ENCODE results near the gene PITRM1.
A peak's percentile ranks its signal among the peaks of the same experiment; 100 is the strongest.
"Not testable (repeated sequence)": the region's sequence is repeated elsewhere in the genome, so short reads cannot be mapped to it uniquely, and the experiment has no call there.

The PITRM1 gene

GRCh38 chr10:3190817-3191216 is 18.2 kb upstream of the PITRM1 start:
- H3K9me3 ChIP-seq (ENCODE audit: control insufficient read depth, low read length): no peaks in the 10 kb centered on the region
- H3K4me3 ChIP-seq (ENCODE audit: insufficient read depth, low read depth, low read length, poor library complexity, severe bottlenecking): no peak overlapping the region
- DNase-seq: no peak
- peaks cover 5% of the 10 kb centered on the region for H3K4me1 ChIP-seq (ENCODE audit: control insufficient read depth, insufficient read depth, low read length, poor library complexity, severe bottlenecking)
- H3K27me3 ChIP-seq (replicated peaks; ENCODE audit: control insufficient read depth, insufficient read depth, low read length, poor library complexity, severe bottlenecking): no peaks in the 10 kb centered on the region
- no peak overlapping the region for H3K27ac ChIP-seq (ENCODE audit: insufficient read depth, low read length, poor library complexity, severe bottlenecking)
- H3K36me3 ChIP-seq (ENCODE audit: control insufficient read depth, insufficient read depth, low read length): no peaks in the 10 kb centered on the region

GRCh38 chr10:3187229-3187628 is 14.6 kb upstream of the PITRM1 start:
- H3K4me3 ChIP-seq (ENCODE audit: insufficient read depth, low read depth, low read length, poor library complexity, severe bottlenecking); H3K9me3 ChIP-seq (ENCODE audit: control insufficient read depth, low read length); H3K27ac ChIP-seq (ENCODE audit: insufficient read depth, low read length, poor library complexity, severe bottlenecking); H3K36me3 ChIP-seq (ENCODE audit: control insufficient read depth, insufficient read depth, low read length); H3K4me1 ChIP-seq (ENCODE audit: control insufficient read depth, insufficient read depth, low read length, poor library complexity, severe bottlenecking); H3K27me3 ChIP-seq (replicated peaks; ENCODE audit: control insufficient read depth, insufficient read depth, low read length, poor library complexity, severe bottlenecking); DNase-seq: not testable (repeated sequence)

DNA sequence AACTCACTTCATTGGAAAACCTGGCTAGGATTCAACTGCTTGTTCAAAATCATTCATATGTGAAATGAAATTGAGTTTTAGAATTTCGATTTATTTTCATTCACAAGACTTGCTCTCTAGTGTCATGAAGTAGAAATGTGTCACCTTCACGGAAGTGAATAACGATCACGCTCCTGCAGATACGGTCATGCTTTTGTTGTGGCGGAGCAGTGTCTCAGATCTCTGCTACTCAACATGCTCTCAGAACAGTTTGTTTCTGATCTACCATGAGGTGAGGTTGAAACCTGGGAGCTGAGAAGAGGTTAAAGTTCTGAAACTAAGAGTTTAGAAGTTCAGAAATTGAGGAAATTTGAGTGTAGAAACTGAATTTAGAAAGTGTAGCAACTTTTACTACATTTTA is 13.8 kb upstream of the PITRM1 start:
- no peaks in the 10 kb centered on the region for H3K36me3 ChIP-seq (ENCODE audit: control insufficient read depth, insufficient read depth, low read length)
- peak in 2 of 3 donors; percentile 5 to 9 for DNase-seq
- no peaks in the 10 kb centered on the region for H3K9me3 ChIP-seq (ENCODE audit: control insufficient read depth, low read length)
- no peak overlapping the region for H3K27ac ChIP-seq (ENCODE audit: insufficient read depth, low read length, poor library complexity, severe bottlenecking)
- H3K4me3 ChIP-seq (ENCODE audit: insufficient read depth, low read depth, low read length, poor library complexity, severe bottlenecking): no peak overlapping the region
- H3K4me1 ChIP-seq (ENCODE audit: control insufficient read depth, insufficient read depth, low read length, poor library complexity, severe bottlenecking): peaks cover 5% of the 10 kb centered on the region
- no peaks in the 10 kb centered on the region for H3K27me3 ChIP-seq (replicated peaks; ENCODE audit: control insufficient read depth, insufficient read depth, low read length, poor library complexity, severe bottlenecking)

GRCh38 chr10:3185386-3185785 is 12.8 kb upstream of the PITRM1 start:
- H3K4me1 ChIP-seq (ENCODE audit: control insufficient read depth, insufficient read depth, low read length, poor library complexity, severe bottlenecking): peaks cover 5% of the 10 kb centered on the region
- H3K9me3 ChIP-seq (ENCODE audit: control insufficient read depth, low read length): no peaks in the 10 kb centered on the region
- H3K27ac ChIP-seq (ENCODE audit: insufficient read depth, low read length, poor library complexity, severe bottlenecking): no peak overlapping the region
- H3K27me3 ChIP-seq (replicated peaks; ENCODE audit: control insufficient read depth, insufficient read depth, low read length, poor library complexity, severe bottlenecking): no peaks in the 10 kb centered on the region
- H3K4me3 ChIP-seq (ENCODE audit: insufficient read depth, low read depth, low read length, poor library complexity, severe bottlenecking): no peak overlapping the region
- H3K36me3 ChIP-seq (ENCODE audit: control insufficient read depth, insufficient read depth, low read length): no peaks in the 10 kb centered on the region
- DNase-seq: no peak

DNA sequence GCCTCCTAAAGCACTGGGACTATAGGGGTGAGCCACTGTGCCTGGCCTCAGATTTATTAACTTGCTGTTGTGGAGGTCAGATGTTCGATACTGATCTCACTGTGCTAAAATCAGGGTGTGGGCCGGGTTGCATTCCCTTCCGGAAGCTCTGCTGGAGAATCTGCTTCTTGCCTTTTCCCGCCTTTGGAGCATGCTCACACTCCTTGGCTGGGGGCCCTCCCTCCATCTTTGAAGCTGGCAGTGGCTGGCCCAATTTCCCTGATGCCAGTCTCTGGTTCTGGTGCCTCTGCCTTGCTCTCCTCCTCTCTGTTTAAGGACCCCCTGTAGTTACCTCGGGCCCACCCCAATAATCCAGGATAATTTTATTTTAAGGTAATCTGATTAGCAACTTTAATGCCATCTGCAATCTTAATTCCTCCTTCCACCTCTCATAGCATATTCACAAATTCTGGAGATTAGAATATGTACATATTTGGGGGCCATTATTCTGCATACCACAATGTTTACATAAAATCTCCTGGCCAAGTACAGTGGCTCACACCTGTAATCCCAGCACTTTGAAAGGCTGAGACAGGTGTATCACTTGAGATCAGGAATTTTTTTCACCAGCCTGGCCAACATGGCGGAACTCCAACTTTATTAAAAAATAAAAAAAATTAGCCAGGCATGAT is 7.9 kb upstream of the PITRM1 start:
- H3K27me3 ChIP-seq (replicated peaks; ENCODE audit: control insufficient read depth, insufficient read depth, low read length, poor library complexity, severe bottlenecking): no peaks in the 10 kb centered on the region

DNA sequence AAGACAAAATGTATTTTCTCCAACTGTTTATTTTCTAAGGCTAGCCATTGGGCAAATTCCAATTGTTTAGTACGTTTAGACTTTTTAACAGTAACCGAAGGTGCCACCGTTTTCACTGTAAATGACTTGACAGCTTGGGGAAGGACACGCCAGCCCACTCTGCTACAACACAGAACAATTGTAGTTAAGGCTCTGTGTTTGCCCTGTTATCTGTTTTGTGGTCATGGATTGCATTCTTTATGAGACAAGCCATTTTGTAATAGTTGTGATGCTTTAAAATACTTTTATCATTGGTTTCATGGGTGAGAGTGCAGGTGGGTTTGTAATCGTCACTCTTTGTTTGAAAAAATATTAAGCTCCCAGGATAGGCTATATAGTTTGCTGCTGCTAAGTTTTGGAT is 6.6 kb upstream of the PITRM1 start:
- no peaks in the 10 kb centered on the region for H3K9me3 ChIP-seq (ENCODE audit: control insufficient read depth, low read length)
- no peak for DNase-seq
- H3K27me3 ChIP-seq (replicated peaks; ENCODE audit: control insufficient read depth, insufficient read depth, low read length, poor library complexity, severe bottlenecking): no peaks in the 10 kb centered on the region
- no peak overlapping the region for H3K27ac ChIP-seq (ENCODE audit: insufficient read depth, low read length, poor library complexity, severe bottlenecking)
- H3K4me1 ChIP-seq (ENCODE audit: control insufficient read depth, insufficient read depth, low read length, poor library complexity, severe bottlenecking): no peaks in the 10 kb centered on the region
- no peaks in the 10 kb centered on the region for H3K36me3 ChIP-seq (ENCODE audit: control insufficient read depth, insufficient read depth, low read length)
- H3K4me3 ChIP-seq (ENCODE audit: insufficient read depth, low read depth, low read length, poor library complexity, severe bottlenecking): no peak overlapping the region

More for the DNA sequence above, 7.9 kb upstream of the PITRM1 start:
- H3K27ac ChIP-seq (ENCODE audit: insufficient read depth, low read length, poor library complexity, severe bottlenecking): no peak overlapping the region
- H3K4me1 ChIP-seq (ENCODE audit: control insufficient read depth, insufficient read depth, low read length, poor library complexity, severe bottlenecking): no peaks in the 10 kb centered on the region
- no peaks in the 10 kb centered on the region for H3K36me3 ChIP-seq (ENCODE audit: control insufficient read depth, insufficient read depth, low read length)
- H3K9me3 ChIP-seq (ENCODE audit: control insufficient read depth, low read length): no peaks in the 10 kb centered on the region
- no peak for DNase-seq
- no peak overlapping the region for H3K4me3 ChIP-seq (ENCODE audit: insufficient read depth, low read depth, low read length, poor library complexity, severe bottlenecking)

GRCh38 chr10:3178042-3178441 is 5.5 kb upstream of the PITRM1 start:
- no peak overlapping the region for H3K27ac ChIP-seq (ENCODE audit: insufficient read depth, low read length, poor library complexity, severe bottlenecking)
- no peak for DNase-seq
- H3K4me1 ChIP-seq (ENCODE audit: control insufficient read depth, insufficient read depth, low read length, poor library complexity, severe bottlenecking): no peaks in the 10 kb centered on the region
- H3K27me3 ChIP-seq (replicated peaks; ENCODE audit: control insufficient read depth, insufficient read depth, low read length, poor library complexity, severe bottlenecking): no peaks in the 10 kb centered on the region
- H3K4me3 ChIP-seq (ENCODE audit: insufficient read depth, low read depth, low read length, poor library complexity, severe bottlenecking): no peak overlapping the region
- H3K36me3 ChIP-seq (ENCODE audit: control insufficient read depth, insufficient read depth, low read length): no peaks in the 10 kb centered on the region
- H3K9me3 ChIP-seq (ENCODE audit: control insufficient read depth, low read length): no peaks in the 10 kb centered on the region

- H3K4me3 ChIP-seq (ENCODE audit: insufficient read depth, low read depth, low read length, poor library complexity, severe bottlenecking): peak overlapping the region; percentile 35
- no peak overlapping the region for H3K27ac ChIP-seq (ENCODE audit: insufficient read depth, low read length, poor library complexity, severe bottlenecking)
- H3K36me3 ChIP-seq (ENCODE audit: control insufficient read depth, insufficient read depth, low read length): peaks cover 16% of the 10 kb centered on the region
- H3K9me3 ChIP-seq (ENCODE audit: control insufficient read depth, low read length): no peaks in the 10 kb centered on the region
- no peak for DNase-seq
- no peaks in the 10 kb centered on the region for H3K27me3 ChIP-seq (replicated peaks; ENCODE audit: control insufficient read depth, insufficient read depth, low read length, poor library complexity, severe bottlenecking)
- H3K4me1 ChIP-seq (ENCODE audit: control insufficient read depth, insufficient read depth, low read length, poor library complexity, severe bottlenecking): peaks cover 5% of the 10 kb centered on the region
Observed at GRCh38 chr10:3173171-3173878, 743 bp upstream of the PITRM1 start.

DNA sequence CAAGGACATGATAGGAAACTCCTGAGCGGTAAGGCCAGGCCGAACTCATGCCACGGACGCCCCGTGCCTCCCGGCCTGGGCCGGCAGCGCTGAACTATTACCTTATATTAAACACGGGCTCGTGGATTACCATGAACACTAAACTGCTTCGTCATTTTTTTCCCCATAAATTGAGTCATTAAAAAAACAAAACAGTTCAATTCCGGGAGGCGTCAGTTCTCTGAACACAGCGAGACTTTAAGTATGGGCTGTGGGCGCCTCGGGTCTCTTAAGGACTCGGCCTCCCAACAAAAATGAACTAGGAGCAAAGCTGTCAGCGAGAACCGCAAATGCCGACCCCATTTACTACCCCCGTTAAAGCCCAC is 519 bp downstream of the PITRM1 start:
- peaks cover 5% of the 10 kb centered on the region for H3K4me1 ChIP-seq (ENCODE audit: control insufficient read depth, insufficient read depth, low read length, poor library complexity, severe bottlenecking)
- peak overlapping the region; percentile 93 for H3K4me3 ChIP-seq (ENCODE audit: insufficient read depth, low read depth, low read length, poor library complexity, severe bottlenecking)
- H3K36me3 ChIP-seq (ENCODE audit: control insufficient read depth, insufficient read depth, low read length): peaks cover 27% of the 10 kb centered on the region
- peak overlapping the region; percentile 82 for H3K27ac ChIP-seq (ENCODE audit: insufficient read depth, low read length, poor library complexity, severe bottlenecking)
- no peaks in the 10 kb centered on the region for H3K9me3 ChIP-seq (ENCODE audit: control insufficient read depth, low read length)
- H3K27me3 ChIP-seq (replicated peaks; ENCODE audit: control insufficient read depth, insufficient read depth, low read length, poor library complexity, severe bottlenecking): no peaks in the 10 kb centered on the region
- no peak for DNase-seq

- DNase-seq; H3K9me3 ChIP-seq (ENCODE audit: control insufficient read depth, low read length); H3K4me1 ChIP-seq (ENCODE audit: control insufficient read depth, insufficient read depth, low read length, poor library complexity, severe bottlenecking); H3K27me3 ChIP-seq (replicated peaks; ENCODE audit: control insufficient read depth, insufficient read depth, low read length, poor library complexity, severe bottlenecking); H3K27ac ChIP-seq (ENCODE audit: insufficient read depth, low read length, poor library complexity, severe bottlenecking): not testable (repeated sequence)
- H3K36me3 ChIP-seq (ENCODE audit: control insufficient read depth, insufficient read depth, low read length): peaks cover 33% of the 10 kb centered on the region
- peak overlapping the region; percentile 93 for H3K4me3 ChIP-seq (ENCODE audit: insufficient read depth, low read depth, low read length, poor library complexity, severe bottlenecking)
Observed at GRCh38 chr10:3171488-3171887, 1.1 kb downstream of the PITRM1 start.

All from effector memory CD4-positive, alpha-beta T cell (primary cell).